Neural cell (in vitro differentiated cells): ENCODE results near the gene LAMB4. TPM values are rescaled to one million over a fixed set of nuclear protein-coding genes. Genes with fewer than 3 reads are reported as not detected.

Experiments used
- H2AFZ ChIP-seq: fragments of 200-600, 300-800 bp; sonication (generic), shearing (Covaris generic); 2 replicates; pipeline ENCODE4 v1.6.0; 2014; ENCODE audit warnings: low read depth, mild to moderate bottlenecking, antibody characterized with exemption, low read length, moderate library complexity
- H3F3A ChIP-seq: fragments of 200-600 bp; shearing (Covaris generic); 2 replicates; pipeline ENCODE4 v1.6.1; 2016; ENCODE audit warnings: mild to moderate bottlenecking, moderate library complexity, mixed read lengths, antibody characterized with exemption, low read length; ENCODE audit not compliant: insufficient read depth, poor library complexity, severe bottlenecking
- H3K27ac ChIP-seq: fragments of 200-600, 300-800 bp; sonication (generic), shearing (Covaris generic); 2 replicates; pipeline ENCODE4 v1.5.1; 2014; ENCODE audit warnings: mild to moderate bottlenecking, low read length, moderate library complexity
- H3K27me3 ChIP-seq: fragments of 300-800, 200-600 bp; sonication (generic), shearing (Covaris generic); 2 replicates; pipeline ENCODE4 v1.6.0; 2014; ENCODE audit warnings: mild to moderate bottlenecking, low read depth, low read length, moderate library complexity; ENCODE audit not compliant: insufficient read depth
- H3K36me3 ChIP-seq: fragments of 300-800, 200-600 bp; sonication (generic), shearing (Covaris generic); 2 replicates; pipeline ENCODE4 v1.5.1; 2014; ENCODE audit warnings: mild to moderate bottlenecking, antibody characterized with exemption, low read length, moderate library complexity; ENCODE audit not compliant: insufficient read depth
- H3K4me2 ChIP-seq: fragments of 300-800, 200-600 bp; sonication (generic), shearing (Covaris generic); 2 replicates; pipeline ENCODE4 v1.6.0; 2014; ENCODE audit warnings: mild to moderate bottlenecking, low read length
- H3K4me3 ChIP-seq: fragments of 300-800, 200-600 bp; sonication (generic), shearing (Covaris generic); 2 replicates; pipeline ENCODE4 v1.5.1; 2014; ENCODE audit warnings: mild to moderate bottlenecking, low read length, moderate library complexity
- H3K79me2 ChIP-seq: fragments of 200-600 bp; shearing (Covaris generic); replicated peaks from 2 replicates; pipeline ENCODE4 v1.6.0; 2014; ENCODE audit warnings: mild to moderate bottlenecking, low read length, moderate library complexity; ENCODE audit not compliant: insufficient read depth
- H3K9ac ChIP-seq: fragments of 300-800, 200-600 bp; sonication (generic), shearing (Covaris generic); 2 replicates; pipeline ENCODE4 v1.6.1; 2016; ENCODE audit warnings: mild to moderate bottlenecking, low read length, mixed read lengths
- H3K9me2 ChIP-seq: fragments of 200-600 bp; shearing (Covaris generic); 2 replicates; pipeline ENCODE4 v1.6.1; 2016; ENCODE audit warnings: mild to moderate bottlenecking, low read length, mixed read lengths; ENCODE audit not compliant: insufficient read depth
- H3K9me3 ChIP-seq: fragments of 200-600, 300-800 bp; sonication (generic), shearing (Covaris generic); 2 replicates; pipeline ENCODE4 v1.6.1; 2016; ENCODE audit warnings: mild to moderate bottlenecking, mixed run types, low read length, moderate library complexity, mixed read lengths
- H4K20me1 ChIP-seq: fragments of 200-600 bp; shearing (Covaris generic); 2 replicates; pipeline ENCODE4 v1.6.1; 2016; ENCODE audit warnings: mild to moderate bottlenecking, mixed run types; ENCODE audit not compliant: insufficient read depth
- CTCF ChIP-seq: fragments of 450-650 bp; IDR thresholded peaks from 2 replicates; pipeline ENCODE4 v1.5.1; 2014; ENCODE audit warnings: antibody characterized with exemption, mild to moderate bottlenecking, moderate library complexity; ENCODE audit not compliant: poor library complexity, severe bottlenecking
- EP300 ChIP-seq: fragments of 450-650 bp; conservative IDR thresholded peaks from 2 replicates; pipeline ENCODE4 v1.6.1; 2014; ENCODE audit warnings: antibody characterized with exemption, mild to moderate bottlenecking, moderate library complexity; ENCODE audit not compliant: poor library complexity, severe bottlenecking
- EZH2 ChIP-seq: fragments of 200-600, 300-800 bp; shearing (Covaris generic), sonication (generic); IDR thresholded peaks from 2 replicates; pipeline ENCODE4 v1.6.1; 2014; ENCODE audit warnings: antibody characterized with exemption, low read length, borderline replicate concordance, mild to moderate bottlenecking; ENCODE audit not compliant: insufficient read depth, poor library complexity, severe bottlenecking
- MXI1 ChIP-seq: fragments of 450-650 bp; conservative IDR thresholded peaks from 2 replicates; pipeline ENCODE4 v1.6.1; 2014; ENCODE audit warnings: antibody characterized with exemption, mild to moderate bottlenecking; ENCODE audit not compliant: poor library complexity, severe bottlenecking
- POLR2AphosphoS5 ChIP-seq: IDR thresholded peaks from 2 replicates; pipeline ENCODE4 v1.6.1; 2012
- RAD21 ChIP-seq: fragments of 450-650 bp; conservative IDR thresholded peaks from 2 replicates; pipeline ENCODE4 v1.6.1; 2014; ENCODE audit warnings: antibody characterized with exemption, mild to moderate bottlenecking, moderate library complexity
- REST ChIP-seq: IDR thresholded peaks from 2 replicates; pipeline ENCODE4 v1.6.1; 2012; ENCODE audit warnings: borderline replicate concordance
- SMC3 ChIP-seq: fragments of 450-650 bp; conservative IDR thresholded peaks from 2 replicates; pipeline ENCODE4 v1.6.1; 2014; ENCODE audit warnings: antibody characterized with exemption, mild to moderate bottlenecking, moderate library complexity; ENCODE audit not compliant: poor library complexity
- TAF1 ChIP-seq: IDR thresholded peaks from 2 replicates; pipeline ENCODE4 v1.6.1; 2012; ENCODE audit warnings: low read depth
- polyA plus RNA-seq: library from polyadenylated mRNA; depleted of rRNA; stranded (reverse); fragments of >200 nt; gene quantifications from 2 replicates; pipeline ENCODE4 v1.2.3, GENCODE V29; 2014

LAMB4 gene
- polyA plus RNA-seq, 1 donor from 2014 or later = 0.16 TPM

- Histone ChIP-seq H3K27ac (no peak overlapping the region), H3K9ac (no peak overlapping the region), H3K36me3 (no peaks in the 10 kb centered on the region), H3K79me2 (no peaks in the 10 kb centered on the region), H3K9me2 (no peaks in the 10 kb centered on the region), H3K9me3 (no peaks in the 10 kb centered on the region), H3K4me2 (no peak overlapping the region), H3F3A (no peaks in the 10 kb centered on the region), H4K20me1 (no peaks in the 10 kb centered on the region), H3K4me3 (no peak overlapping the region), H3K27me3 (no peaks in the 10 kb centered on the region), H2AFZ (no peak overlapping the region)
- TF ChIP-seq MXI1 (no peak), EZH2 (no peak), SMC3 (no peak), RAD21 (no peak), CTCF (no peak), REST (no peak), EP300 (no peak), POLR2AphosphoS5 (no peak), TAF1 (no peak)
These were observed 112.4 kb downstream of the LAMB4 start for GRCh38 chr7:108017776-108018151.

GRCh38 chr7:108016841-108017775 is 113.1 kb downstream of the LAMB4 start:
- no peaks in the 10 kb centered on the region for H3K36me3 ChIP-seq
- no peaks in the 10 kb centered on the region for H3F3A ChIP-seq
- no peaks in the 10 kb centered on the region for H3K9me2 ChIP-seq
- TF ChIP-seq RAD21 = peak; percentile 48
- TF ChIP-seq EP300 = no peak
- no peak for TF ChIP-seq MXI1
- no peak for TF ChIP-seq TAF1
- TF ChIP-seq CTCF = peak; percentile 61
- TF ChIP-seq POLR2AphosphoS5 = no peak
- TF ChIP-seq REST = no peak
- no peak for TF ChIP-seq EZH2
- TF ChIP-seq SMC3 = peak; percentile 52
- no peak overlapping the region for H2AFZ ChIP-seq
- H4K20me1 ChIP-seq = no peaks in the 10 kb centered on the region
- H3K79me2 ChIP-seq = no peaks in the 10 kb centered on the region
- H3K27ac ChIP-seq = no peak overlapping the region
- no peak overlapping the region for H3K4me2 ChIP-seq
- no peak overlapping the region for H3K9ac ChIP-seq
- no peak overlapping the region for H3K4me3 ChIP-seq
- H3K9me3 ChIP-seq = no peaks in the 10 kb centered on the region
- no peaks in the 10 kb centered on the region for H3K27me3 ChIP-seq
